Measurements from ENCODE around the gene NECTIN4.
"Not testable (repeated sequence)": the region's sequence is repeated elsewhere in the genome, so short reads cannot be mapped to it uniquely, and the experiment has no call there.

The NECTIN4 gene

DNA sequence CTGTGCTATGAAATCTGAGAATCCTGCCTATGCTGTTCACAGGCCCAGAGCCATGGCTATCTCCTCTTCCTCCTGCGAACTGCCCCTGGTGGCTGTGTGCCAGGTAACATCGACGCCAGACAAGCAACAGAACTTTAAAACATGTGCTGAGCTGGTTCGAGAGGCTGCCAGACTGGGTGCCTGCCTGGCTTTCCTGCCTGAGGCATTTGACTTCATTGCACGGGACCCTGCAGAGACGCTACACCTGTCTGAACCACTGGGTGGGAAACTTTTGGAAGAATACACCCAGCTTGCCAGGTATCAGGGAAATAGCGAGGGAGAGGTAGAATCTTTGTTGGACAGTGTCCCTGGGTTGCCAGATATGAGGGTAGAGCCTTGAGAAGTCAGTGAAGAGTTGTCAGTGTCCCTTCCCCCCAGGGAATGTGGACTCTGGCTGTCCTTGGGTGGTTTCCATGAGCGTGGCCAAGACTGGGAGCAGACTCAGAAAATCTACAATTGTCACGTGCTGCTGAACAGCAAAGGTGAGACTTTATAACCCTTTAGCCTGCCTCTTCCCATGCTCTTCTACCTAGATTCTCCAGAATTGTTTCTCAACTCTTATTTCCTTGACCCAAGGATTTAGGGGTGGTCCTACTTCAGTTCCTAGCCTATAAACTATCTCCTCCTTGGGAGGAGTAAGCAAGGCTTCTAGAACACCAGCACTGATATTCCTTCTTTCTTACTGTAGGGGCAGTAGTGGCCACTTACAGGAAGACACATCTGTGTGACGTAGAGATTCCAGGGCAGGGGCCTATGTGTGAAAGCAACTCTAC is 29.9 kb upstream of the NECTIN4 start:
- peak; percentile 83 to 84 for DNase-seq (ENCODE audit: low read depth in 2 of 2)
- peak; percentile 53 for TF ChIP-seq CTCF (IDR thresholded peaks at IDR 0.05; ENCODE audit: low read depth, low read length)
- H3K4me3 ChIP-seq (replicated peaks in 1 of 2; ENCODE audit: low read depth in 2 of 2, low read length in 2 of 2) = peak overlapping the region; percentile 83 to 100

- TF ChIP-seq CTCF (IDR thresholded peaks at IDR 0.05; ENCODE audit: low read depth, low read length) = no peak
- DNase-seq (ENCODE audit: low read depth in 2 of 2) = peak; percentile 80 to 90
- peak within 1 kb of the TSS; percentile 83 to 100 for H3K4me3 ChIP-seq (replicated peaks in 1 of 2; ENCODE audit: low read depth in 2 of 2, low read length in 2 of 2)
Measured at GRCh38 chr1:161117759-161118581, 28.6 kb upstream of the NECTIN4 start, which contains the start of the genes NIT1 and PFDN2. Gene NIT1 (plus strand): TSS chr1:161118105. CDS start chr1:161118177, 72 bp downstream. Gene PFDN2 (minus strand): TSS chr1:161118037. CDS start chr1:161118026, 11 bp downstream.

- H3K4me3 ChIP-seq (replicated peaks in 1 of 2; ENCODE audit: low read depth in 2 of 2, low read length in 2 of 2); DNase-seq (ENCODE audit: low read depth in 2 of 2): not testable (repeated sequence)
Measured at GRCh38 chr1:161115961-161116360, 26.6 kb upstream of the NECTIN4 start.

DNA sequence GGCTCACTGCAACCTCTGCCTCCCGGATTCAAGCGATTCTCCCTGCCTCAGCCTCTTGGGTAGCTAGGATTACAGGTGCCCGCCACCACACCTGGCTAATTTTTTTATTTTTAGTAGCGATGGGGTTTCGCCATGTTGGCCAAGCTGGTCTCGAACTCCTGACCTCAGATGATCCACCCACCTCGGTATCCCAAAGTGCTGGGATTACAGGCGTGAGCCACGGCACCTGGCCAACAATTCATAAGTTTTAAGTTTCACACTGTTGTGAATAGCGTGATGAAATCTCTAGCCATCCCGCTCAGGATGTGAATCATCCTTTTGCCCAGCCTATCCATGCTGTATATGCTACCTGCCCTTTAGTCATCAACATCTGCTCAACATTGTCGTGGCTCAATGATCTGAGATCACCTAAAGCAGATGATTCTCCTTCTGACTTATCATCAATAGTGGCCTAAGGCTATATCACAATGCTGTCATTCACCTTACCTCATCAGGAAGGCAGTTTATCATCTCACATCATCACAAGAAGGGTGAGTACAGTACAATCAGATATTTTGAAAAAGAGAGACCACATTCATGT is 25.9 kb upstream of the NECTIN4 start:
- TF ChIP-seq CTCF (IDR thresholded peaks at IDR 0.05; ENCODE audit: low read depth, low read length) = no peak
- no peak overlapping the region for H3K4me3 ChIP-seq (replicated peaks in 1 of 2; ENCODE audit: low read depth in 2 of 2, low read length in 2 of 2)
- peak; percentile 84 to 98 for DNase-seq (ENCODE audit: low read depth in 2 of 2)

DNA sequence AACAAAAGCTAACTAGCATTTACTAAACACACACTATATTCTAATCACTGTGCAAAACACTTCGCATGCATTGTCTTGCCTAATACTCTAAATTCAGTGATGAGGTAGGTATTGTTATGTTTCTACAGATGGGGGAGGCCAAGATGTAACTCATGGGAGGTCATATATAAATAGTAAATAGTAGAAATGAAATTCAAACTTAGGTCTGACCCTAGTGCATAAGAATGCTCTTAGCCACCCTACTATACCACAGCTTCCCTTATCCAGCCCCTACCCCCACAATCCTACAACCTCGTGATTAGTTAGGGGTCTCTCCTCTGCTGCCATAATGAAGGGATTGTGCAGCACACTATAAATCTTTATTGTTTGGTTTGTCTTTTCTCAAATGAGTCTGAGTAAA is 25.2 kb upstream of the NECTIN4 start:
- no peak overlapping the region for H3K4me3 ChIP-seq (replicated peaks in 1 of 2; ENCODE audit: low read depth in 2 of 2, low read length in 2 of 2)
- no peak for DNase-seq (ENCODE audit: low read depth in 2 of 2)
- TF ChIP-seq CTCF (IDR thresholded peaks at IDR 0.05; ENCODE audit: low read depth, low read length) = no peak

- H3K4me3 ChIP-seq (replicated peaks in 1 of 2; ENCODE audit: low read depth in 2 of 2, low read length in 2 of 2) = no peak overlapping the region
- DNase-seq (ENCODE audit: low read depth in 2 of 2) = no peak
- TF ChIP-seq CTCF (IDR thresholded peaks at IDR 0.05; ENCODE audit: low read depth, low read length) = no peak
Measured at GRCh38 chr1:161113915-161114314, 24.6 kb upstream of the NECTIN4 start.

GRCh38 chr1:161111527-161111926 is 22.2 kb upstream of the NECTIN4 start:
- no peak overlapping the region for H3K4me3 ChIP-seq (replicated peaks in 1 of 2; ENCODE audit: low read depth in 2 of 2, low read length in 2 of 2)
- TF ChIP-seq CTCF (IDR thresholded peaks at IDR 0.05; ENCODE audit: low read depth, low read length) = no peak
- DNase-seq (ENCODE audit: low read depth in 2 of 2) = no peak

Measured in cardiac fibroblast (primary cell).